ENCODE measurements around the gene OPTN.

GRCh38 chr10:13103554-13103953 is 3.6 kb downstream of the OPTN start:
- TF ChIP-seq CTCF (IDR thresholded peaks at IDR 0.05) (no peak), POLR2A (IDR thresholded peaks at IDR 0.05) (no peak), EP300 (IDR thresholded peaks at IDR 0.05) (no peak), POLR2AphosphoS5 (IDR thresholded peaks at IDR 0.05) (no peak)

Measured in upper lobe of left lung (tissue), 4 donors.